ENCODE measurements around the gene EVX2. TPM values are rescaled to one million over a fixed set of nuclear protein-coding genes. Genes with fewer than 3 reads are reported as not detected.

The EVX2 gene
- total RNA-seq, 1 donor from 2014 or later = 0.10 TPM

DNA sequence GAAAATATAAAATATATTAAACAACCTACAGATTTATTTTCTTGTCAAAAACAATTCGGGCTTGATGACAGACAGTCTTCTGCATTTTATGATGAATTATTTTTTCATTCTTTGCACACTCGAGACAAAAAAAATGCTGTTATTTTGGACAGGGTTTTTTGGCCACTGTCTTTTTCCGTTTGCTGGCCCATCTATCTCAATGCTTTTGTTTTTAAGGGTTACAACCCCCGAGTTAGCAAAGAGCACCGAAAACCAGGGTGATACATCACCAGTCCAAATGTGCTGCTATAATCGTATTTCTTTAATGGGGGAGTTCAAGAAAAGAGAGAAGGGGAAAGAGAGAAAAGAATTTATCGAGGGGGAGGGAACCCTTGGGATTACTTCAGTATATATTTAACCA lies 7.7 kb downstream of the EVX2 start:
- Mint-ChIP-seq H3K27me3 (peaks cover 94% of the 10 kb centered on the region), H3K4me1 (ENCODE audit: unreplicated experiment) (peaks cover 9% of the 10 kb centered on the region), H3K36me3 (no peaks in the 10 kb centered on the region), H3K9me3 (no peaks in the 10 kb centered on the region), H3K4me3 (no peak overlapping the region), H3K27ac (no peak overlapping the region)
- TF ChIP-seq, protein P1, sequence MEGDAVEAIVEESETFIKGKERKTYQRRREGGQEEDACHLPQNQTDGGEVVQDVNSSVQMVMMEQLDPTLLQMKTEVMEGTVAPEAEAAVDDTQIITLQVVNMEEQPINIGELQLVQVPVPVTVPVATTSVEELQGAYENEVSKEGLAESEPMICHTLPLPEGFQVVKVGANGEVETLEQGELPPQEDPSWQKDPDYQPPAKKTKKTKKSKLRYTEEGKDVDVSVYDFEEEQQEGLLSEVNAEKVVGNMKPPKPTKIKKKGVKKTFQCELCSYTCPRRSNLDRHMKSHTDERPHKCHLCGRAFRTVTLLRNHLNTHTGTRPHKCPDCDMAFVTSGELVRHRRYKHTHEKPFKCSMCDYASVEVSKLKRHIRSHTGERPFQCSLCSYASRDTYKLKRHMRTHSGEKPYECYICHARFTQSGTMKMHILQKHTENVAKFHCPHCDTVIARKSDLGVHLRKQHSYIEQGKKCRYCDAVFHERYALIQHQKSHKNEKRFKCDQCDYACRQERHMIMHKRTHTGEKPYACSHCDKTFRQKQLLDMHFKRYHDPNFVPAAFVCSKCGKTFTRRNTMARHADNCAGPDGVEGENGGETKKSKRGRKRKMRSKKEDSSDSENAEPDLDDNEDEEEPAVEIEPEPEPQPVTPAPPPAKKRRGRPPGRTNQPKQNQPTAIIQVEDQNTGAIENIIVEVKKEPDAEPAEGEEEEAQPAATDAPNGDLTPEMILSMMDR (conservative IDR thresholded peaks at IDR 0.05) = no peak
- no peak for DNase-seq (ENCODE audit: extremely low spot score, unreplicated experiment)

DNA sequence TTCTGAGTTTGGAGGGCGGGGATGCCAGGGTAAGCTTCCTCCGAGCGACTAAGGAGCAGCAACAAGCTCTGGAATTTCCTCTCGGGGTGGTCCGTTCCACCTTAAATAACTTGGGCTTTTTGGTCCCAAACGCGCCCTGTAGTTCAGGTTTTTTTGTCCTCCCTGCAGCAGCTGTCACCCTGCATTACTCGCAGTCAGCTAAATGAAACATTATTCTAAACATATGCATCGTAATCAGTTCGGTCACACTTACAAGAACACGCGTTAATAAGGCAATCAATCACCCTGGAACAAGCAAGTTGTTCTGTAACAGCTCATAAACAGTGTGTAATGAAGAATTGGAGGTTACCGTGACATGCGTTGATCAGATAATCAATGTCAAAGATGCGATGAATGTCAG lies 8.3 kb downstream of the EVX2 start:
- Mint-ChIP-seq H3K27ac (no peak overlapping the region), H3K4me1 (ENCODE audit: unreplicated experiment) (peaks cover 6% of the 10 kb centered on the region)

DNA sequence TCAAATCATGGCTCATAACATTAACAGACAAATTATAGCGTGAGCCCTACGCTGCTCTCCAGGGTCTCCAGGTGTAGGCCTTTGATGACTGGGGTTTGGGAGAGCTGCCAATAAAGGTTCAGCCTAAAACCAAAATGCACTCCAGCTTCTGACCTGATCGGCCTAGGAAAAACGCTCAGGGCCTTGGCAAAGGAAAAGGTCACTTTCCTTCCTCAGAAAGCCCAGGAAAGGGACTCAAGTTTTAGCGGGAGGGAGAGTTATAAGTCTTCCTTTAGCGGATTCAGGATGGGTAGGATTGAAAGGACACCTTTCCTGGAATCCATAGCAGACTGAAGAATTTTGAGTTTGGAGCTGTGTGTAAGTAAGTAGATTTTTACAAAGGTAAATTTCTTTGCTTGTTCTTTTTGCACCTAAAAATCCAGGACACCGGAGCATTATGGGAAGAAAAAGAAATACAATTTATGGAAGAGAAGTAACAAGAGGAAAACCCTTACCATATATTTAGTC lies 8.8 kb downstream of the EVX2 start:
- Mint-ChIP-seq H3K4me1 (ENCODE audit: unreplicated experiment) (peaks cover 6% of the 10 kb centered on the region), H3K4me3 (no peak overlapping the region), H3K27ac (no peak overlapping the region), H3K27me3 (peaks cover 97% of the 10 kb centered on the region), H3K9me3 (no peaks in the 10 kb centered on the region), H3K36me3 (no peaks in the 10 kb centered on the region)
- TF ChIP-seq, protein P1 (conservative IDR thresholded peaks at IDR 0.05) = no peak
- DNase-seq (ENCODE audit: extremely low spot score, unreplicated experiment) = no peak

More for the DNA sequence above, 8.3 kb downstream of the EVX2 start:
- no peaks in the 10 kb centered on the region for H3K9me3 Mint-ChIP-seq
- TF ChIP-seq, protein P1 (conservative IDR thresholded peaks at IDR 0.05) = no peak
- peaks cover 94% of the 10 kb centered on the region for H3K27me3 Mint-ChIP-seq
- DNase-seq (ENCODE audit: extremely low spot score, unreplicated experiment) = no peak
- H3K36me3 Mint-ChIP-seq = no peaks in the 10 kb centered on the region
- no peak overlapping the region for H3K4me3 Mint-ChIP-seq

DNA sequence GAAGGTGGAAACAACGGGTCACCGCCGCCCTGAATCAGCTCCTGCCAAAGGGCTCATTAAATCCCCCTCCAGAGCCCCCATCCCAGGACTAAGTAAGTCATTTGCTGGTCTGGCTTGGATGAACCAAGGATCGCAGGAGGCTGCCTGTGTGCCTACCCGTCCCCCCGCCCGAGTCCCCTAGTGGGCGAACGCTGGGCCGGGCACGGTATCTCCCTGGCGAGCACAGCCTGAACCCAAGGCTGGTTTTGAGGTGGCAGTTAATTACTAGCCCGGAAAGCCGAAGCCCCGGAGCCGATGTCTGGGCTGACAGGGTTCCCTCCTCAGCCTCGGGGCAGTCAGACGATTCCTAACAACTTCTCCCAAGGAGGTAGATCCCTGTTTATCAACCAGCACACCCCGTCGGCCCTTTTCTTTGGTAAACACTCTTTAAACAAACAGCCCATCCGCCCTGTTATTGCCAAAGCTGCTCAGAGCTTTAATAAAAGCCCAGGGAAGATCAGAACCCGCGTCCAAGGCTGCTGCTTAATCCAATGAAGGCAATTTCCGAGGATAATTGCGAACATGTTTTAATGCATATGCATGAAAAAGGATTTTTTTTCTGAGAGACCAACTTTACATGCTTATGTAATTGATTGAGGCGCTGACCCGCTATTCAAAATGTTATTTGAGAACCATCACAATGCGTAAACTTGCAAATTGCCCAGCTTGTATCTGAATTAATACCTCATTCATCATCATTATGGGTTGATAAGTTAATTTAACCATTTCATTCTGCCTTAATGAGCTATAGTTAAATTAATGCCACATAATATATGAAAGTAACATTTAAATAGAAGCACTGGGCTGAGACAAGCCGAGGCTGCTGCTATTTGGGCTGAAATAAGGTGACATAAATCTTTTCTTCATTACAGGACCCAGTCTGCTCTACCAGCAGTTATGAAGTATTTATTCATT lies 10.5 kb downstream of the EVX2 start:
- Mint-ChIP-seq H3K27ac (no peak overlapping the region), H3K36me3 (no peaks in the 10 kb centered on the region), H3K4me1 (ENCODE audit: unreplicated experiment) (no peaks in the 10 kb centered on the region), H3K9me3 (no peaks in the 10 kb centered on the region), H3K4me3 (no peak overlapping the region), H3K27me3 (peaks cover 97% of the 10 kb centered on the region)
- TF ChIP-seq, protein P1 (conservative IDR thresholded peaks at IDR 0.05) = peak; percentile 20
- DNase-seq (ENCODE audit: extremely low spot score, unreplicated experiment) = peak; percentile 66

DNA sequence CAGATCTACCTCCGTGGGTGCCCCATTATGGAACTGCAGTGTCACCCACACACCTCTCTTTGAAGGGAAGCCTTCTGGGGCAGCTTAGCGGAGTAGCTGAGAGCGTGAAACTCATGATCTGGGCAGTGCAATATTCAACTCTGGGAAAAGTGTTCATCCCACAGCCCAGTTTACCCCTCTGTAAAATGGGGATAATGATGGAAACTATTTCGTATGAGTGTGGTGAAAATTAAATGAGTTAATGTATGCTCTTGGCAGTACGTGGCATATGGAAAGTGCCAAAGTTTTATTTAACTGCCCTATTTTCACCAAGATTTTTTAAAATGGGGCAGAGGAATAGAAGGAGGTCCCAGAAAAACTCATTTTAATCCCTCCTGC lies 11.5 kb downstream of the EVX2 start:
- no peak for DNase-seq (ENCODE audit: extremely low spot score, unreplicated experiment)
- H3K9me3 Mint-ChIP-seq = no peaks in the 10 kb centered on the region
- H3K27ac Mint-ChIP-seq = no peak overlapping the region
- H3K36me3 Mint-ChIP-seq = no peaks in the 10 kb centered on the region
- H3K4me1 Mint-ChIP-seq (ENCODE audit: unreplicated experiment) = no peaks in the 10 kb centered on the region
- H3K4me3 Mint-ChIP-seq = no peak overlapping the region
- peaks cover 100% of the 10 kb centered on the region for H3K27me3 Mint-ChIP-seq
- TF ChIP-seq, protein P1 (conservative IDR thresholded peaks at IDR 0.05) = no peak
